D721Med (cell line): ENCODE results near the gene ADNP.

Experiments used
- DNase-seq: peaks from one replicate; pipeline ENCODE4 v3.0.0; 2011; ENCODE audit warnings: low spot score; ENCODE audit not compliant: insufficient read length
- FAIRE-seq: peaks from 2 replicates; lab custom pipeline; 2011; peaks lifted over from hg19 to GRCh38; lab: Jason Lieb, UNC
- CTCF ChIP-seq: IDR thresholded peaks from 2 replicates; pipeline ENCODE4 v1.5.1; 2012; ENCODE audit warnings: mild to moderate bottlenecking, control low read depth; ENCODE audit not compliant: insufficient read depth; ENCODE audit errors: missing control alignments

The ADNP gene

GRCh38 chr20:50900261-50900660 is 31.0 kb downstream of the ADNP start:
- no peak for DNase-seq
- TF ChIP-seq CTCF: no peak
- FAIRE-seq: no peak

GRCh38 chr20:50898475-50898874 is 32.8 kb downstream of the ADNP start:
- no peak for TF ChIP-seq CTCF
- FAIRE-seq: no peak
- DNase-seq: no peak

- DNase-seq (no peak), FAIRE-seq (no peak)
- no peak for TF ChIP-seq CTCF
These were observed 36.0 kb downstream of the ADNP start for GRCh38 chr20:50895111-50895830.

GRCh38 chr20:50893620-50894019 is 37.6 kb downstream of the ADNP start:
- no peak for TF ChIP-seq CTCF
- DNase-seq: no peak
- FAIRE-seq: no peak

GRCh38 chr20:50892394-50892793 is 38.8 kb downstream of the ADNP start:
- DNase-seq: no peak
- no peak for TF ChIP-seq CTCF
- FAIRE-seq: no peak

- TF ChIP-seq CTCF: no peak
- DNase-seq (no peak), FAIRE-seq (no peak)
These were observed 40.1 kb downstream of the ADNP start for GRCh38 chr20:50891138-50891537.

GRCh38 chr20:50887576-50887975 is 43.7 kb downstream of the ADNP start:
- no peak for TF ChIP-seq CTCF
- no peak for FAIRE-seq

More at GRCh38 chr20:50887576-50887975, 43.7 kb downstream of the ADNP start:
- no peak for DNase-seq
